GM12878 (cell line): ENCODE results near the gene ZNF385D. TPM values are rescaled to one million over a fixed set of nuclear protein-coding genes. Genes with fewer than 3 reads are reported as not detected.

ENCODE experiments used
- ATAC-seq: fragments of 200-7000 bp; cut with Tn5 transposase; 3 replicates; pipeline ENCODE4 v1.9.1; 2020; ENCODE audit warnings: mild to moderate bottlenecking, moderate library complexity
- BruUV-seq: library from RNA; stranded (reverse); fragments of 400-500 nt; replicated peaks from 2 replicates; lab custom pipeline; 2021; lab: Mats Ljungman, UMichigan
- CTCF ChIA-PET: fragments of 300-600 bp; sonication (Branson Sonifier 250); formaldehyde crosslinking; extraction: SDS; loops from one replicate; lab custom pipeline; 2021; ENCODE audit warnings: inconsistent platforms; lab: Yijun Ruan, JAX
- POLR2A ChIA-PET: fragments of 350-600 bp; formaldehyde crosslinking; extraction: SDS; loops from one replicate; lab custom pipeline; 2021; ENCODE audit warnings: inconsistent platforms; lab: Charles Lee
- RAD21 ChIA-PET: fragments of 300-600 bp; sonication (Branson Sonifier 250); formaldehyde crosslinking; loops from one replicate; lab custom pipeline; 2023; ENCODE audit warnings: antibody characterized with exemption; ENCODE audit not compliant: unreplicated experiment; lab: Charles Lee
- SMC1A ChIA-PET: fragments of 300-600 bp; sonication (Branson Sonifier 250); formaldehyde crosslinking; loops from one replicate; lab custom pipeline; 2023; ENCODE audit not compliant: unreplicated experiment, uncharacterized antibody; lab: Charles Lee
- DNase-seq: peaks from one replicate; pipeline ENCODE4 v3.0.0-alpha.2; 2011; ENCODE audit warnings: low read depth, low spot score
- FAIRE-seq: peaks from 3 replicates; lab custom pipeline; 2011; peaks lifted over from hg19 to GRCh38; lab: Jason Lieb, UNC
- H2AFZ ChIP-seq: 2 replicates; pipeline ENCODE4 v1.6.0; 2011; ENCODE audit warnings: low read depth, low read length, control low read depth; ENCODE audit not compliant: control insufficient read depth
- H3K27ac ChIP-seq: 2 replicates; pipeline ENCODE4 v1.5.1; 2011; ENCODE audit warnings: control low read depth; ENCODE audit not compliant: control insufficient read depth, insufficient read depth
- H3K27me3 ChIP-seq, 2 experiments: replicated peaks in 1 of 2; 2 replicates each; pipeline versions ENCODE4 v1.6.0 to v1.6.1; 2011; ENCODE audit warnings: low read length in 1 of 2; ENCODE audit not compliant: control insufficient read depth in 2 of 2, insufficient read depth in 2 of 2
- H3K36me3 ChIP-seq, 2 experiments: 2 replicates each; pipeline ENCODE4 v1.5.1; 2011; ENCODE audit warnings: low read length in 1 of 2; ENCODE audit not compliant: control insufficient read depth in 2 of 2, insufficient read depth in 2 of 2
- H3K4me1 ChIP-seq: 2 replicates; pipeline ENCODE4 v1.6.1; 2011; ENCODE audit warnings: mild to moderate bottlenecking, low read length, moderate library complexity, mixed read lengths; ENCODE audit not compliant: control insufficient read depth, insufficient read depth
- H3K4me2 ChIP-seq: 2 replicates; pipeline ENCODE4 v1.6.0; 2011; ENCODE audit warnings: control low read depth; ENCODE audit not compliant: control insufficient read depth, insufficient read depth
- H3K4me3 ChIP-seq: fragments of 200-600 bp; sonication (generic); 2 replicates; pipeline ENCODE4 v1.5.1; 2016
- H3K79me2 ChIP-seq: 2 replicates; pipeline ENCODE4 v1.6.0; 2011; ENCODE audit warnings: low read length; ENCODE audit not compliant: control insufficient read depth, insufficient read depth
- H3K9ac ChIP-seq: 2 replicates; pipeline ENCODE4 v1.8.0; 2011; ENCODE audit warnings: low read length, control low read depth, mixed read lengths; ENCODE audit not compliant: control insufficient read depth, insufficient read depth
- H3K9me3 ChIP-seq: replicated peaks from 3 replicates; pipeline ENCODE4 v1.5.1; 2011; ENCODE audit warnings: mild to moderate bottlenecking, low read length; ENCODE audit not compliant: control insufficient read depth, insufficient read depth
- H4K20me1 ChIP-seq: 2 replicates; pipeline ENCODE4 v1.6.0; 2011; ENCODE audit not compliant: control insufficient read depth, insufficient read depth
- CHD1 ChIP-seq: IDR thresholded peaks from 2 replicates; pipeline ENCODE4 v1.6.1; 2012; ENCODE audit warnings: low read depth, low read length, improper control_type of control experiment
- ESRRA ChIP-seq: IDR thresholded peaks from 2 replicates; pipeline ENCODE4 v1.6.1; 2012; ENCODE audit warnings: mild to moderate bottlenecking, low read length, improper control_type of control experiment
- KLF5 ChIP-seq: fragments of 450-650 bp; IDR thresholded peaks from 2 replicates; pipeline ENCODE4 v1.6.1; 2014; ENCODE audit warnings: mild to moderate bottlenecking; ENCODE audit not compliant: partially characterized antibody
- LARP7 ChIP-seq: fragments of 450-650 bp; IDR thresholded peaks from 2 replicates; pipeline ENCODE4 v1.6.1; 2017; ENCODE audit warnings: mild to moderate bottlenecking
- NBN ChIP-seq: fragments of 450-650 bp; IDR thresholded peaks from 2 replicates; pipeline ENCODE4 v1.6.1; 2016
- PKNOX1 ChIP-seq: fragments of 450-650 bp; IDR thresholded peaks from 2 replicates; pipeline ENCODE4 v1.6.1; 2016; ENCODE audit warnings: mild to moderate bottlenecking
- PML ChIP-seq: IDR thresholded peaks from 2 replicates; pipeline ENCODE4 v1.6.1; 2012; ENCODE audit warnings: low read length, inconsistent platforms
- SIN3A ChIP-seq: IDR thresholded peaks from 2 replicates; pipeline ENCODE4 v1.6.1; 2012; ENCODE audit warnings: low read depth, low read length, improper control_type of control experiment
- SUZ12 ChIP-seq: fragments of 200-600 bp; sonication (generic); IDR thresholded peaks from one replicate; pipeline ENCODE4 v1.6.1; 2018; ENCODE audit warnings: antibody characterized with exemption, mild to moderate bottlenecking; ENCODE audit not compliant: unreplicated experiment
- USF2 ChIP-seq: IDR thresholded peaks from 2 replicates; pipeline ENCODE4 v1.6.1; 2011; ENCODE audit warnings: low read depth, low read length, improper control_type of control experiment, borderline replicate concordance
- ZNF217 ChIP-seq: fragments of 450-650 bp; IDR thresholded peaks from 2 replicates; pipeline ENCODE4 v1.6.1; 2017; ENCODE audit warnings: antibody characterized with exemption, mild to moderate bottlenecking
- WGBS: methylation state at CpG from one replicate; pipeline ENCODE4 v1.1.6; 2016; ENCODE audit warnings: low lambda C conversion rate; ENCODE audit not compliant: insufficient replicate concordance, insufficient coverage; ENCODE audit errors: missing lambda C conversion rate; 5-methylcytosine and 5-hydroxymethylcytosine counted together
- in situ Hi-C: fragments of 300-500 bp; cut with MboI; formaldehyde crosslinking; loops from 9 replicates; pipeline ENCODE4 v1.14.3; 2018; ENCODE audit warnings: mixed read lengths
- intact Hi-C: fragments of 100-400 bp; cut with micrococcal nuclease; formaldehyde crosslinking; loops from one replicate; pipeline ENCODE4 v1.14.2; 2022; ENCODE audit not compliant: unreplicated experiment
- polyA plus RNA-seq, 11 experiments: library from polyadenylated mRNA; depleted of rRNA in 4 of 11; unstranded in 6 of 11; stranded (reverse) in 5 of 11; fragments of >200 nt; fragmentation: Nextera tagmentation in 4 of 11; fragmentation: Illumina TruSeq in 1 of 11; extraction: Ambion mirVana in 4 of 11; extraction: Trizol in 1 of 11; gene quantifications; 1 replicate in 1 of 11; 2 replicates in 10 of 11; pipeline versions ENCODE4 v1.2.1 to v1.2.3, GENCODE V29; 2011 to 2016; ENCODE audit warnings: inconsistent platforms in 2 of 11, missing spikeins in 2 of 11, low read depth in 1 of 11
- total RNA-seq, 4 experiments: library from RNA; depleted of rRNA in 3 of 4; stranded (reverse); fragments of >200 nt in 3 of 4; fragmentation: Illumina TruSeq in 1 of 4; extraction: Trizol in 1 of 4; gene quantifications; 2 replicates each; pipeline versions ENCODE4 v1.2.1 to v1.2.3, GENCODE V29; 2013 to 2021
- TF ChIP-seq, protein P1 (sequence below): fragments of 450-650 bp; IDR thresholded peaks from 2 replicates; pipeline ENCODE4 v1.6.1; 2018; ENCODE audit warnings: mild to moderate bottlenecking, low read depth, moderate library complexity; ENCODE audit not compliant: partially characterized antibody
- TF ChIP-seq, protein P2 (sequence below): fragments of 450-650 bp; conservative IDR thresholded peaks from 2 replicates; pipeline ENCODE4 v1.6.1; 2017; ENCODE audit warnings: mild to moderate bottlenecking, moderate library complexity
- TF ChIP-seq, protein P3 (sequence below): IDR thresholded peaks from 2 replicates; pipeline ENCODE4 v1.6.1; 2011; ENCODE audit warnings: borderline replicate concordance, low read depth, mild to moderate bottlenecking, moderate library complexity, mixed read lengths, low read length; ENCODE audit not compliant: insufficient read depth; ENCODE audit errors: extremely low read length
- TF ChIP-seq, protein P4 (sequence below): fragments of 450-650 bp; IDR thresholded peaks from 2 replicates; pipeline ENCODE4 v1.6.1; 2016; ENCODE audit warnings: mild to moderate bottlenecking

Gene ZNF385D
- total and polyA plus RNA-seq, 10 of the 15 experiments (the other 5 are each of a cell fraction or from before 2014, with no cell fraction given) = 0.01 to 0.62 (median 0.18) TPM; not detected in 5

- H3K4me1 ChIP-seq = no peaks in the 10 kb centered on the region
- TF ChIP-seq CHD1 (no peak), USF2 (no peak), LARP7 (no peak), SUZ12 (no peak), NBN (no peak), PKNOX1 (no peak), PML (no peak), ZNF217 (no peak), ESRRA (no peak), SIN3A (no peak), KLF5 (no peak)
- TF ChIP-seq, protein P1, sequence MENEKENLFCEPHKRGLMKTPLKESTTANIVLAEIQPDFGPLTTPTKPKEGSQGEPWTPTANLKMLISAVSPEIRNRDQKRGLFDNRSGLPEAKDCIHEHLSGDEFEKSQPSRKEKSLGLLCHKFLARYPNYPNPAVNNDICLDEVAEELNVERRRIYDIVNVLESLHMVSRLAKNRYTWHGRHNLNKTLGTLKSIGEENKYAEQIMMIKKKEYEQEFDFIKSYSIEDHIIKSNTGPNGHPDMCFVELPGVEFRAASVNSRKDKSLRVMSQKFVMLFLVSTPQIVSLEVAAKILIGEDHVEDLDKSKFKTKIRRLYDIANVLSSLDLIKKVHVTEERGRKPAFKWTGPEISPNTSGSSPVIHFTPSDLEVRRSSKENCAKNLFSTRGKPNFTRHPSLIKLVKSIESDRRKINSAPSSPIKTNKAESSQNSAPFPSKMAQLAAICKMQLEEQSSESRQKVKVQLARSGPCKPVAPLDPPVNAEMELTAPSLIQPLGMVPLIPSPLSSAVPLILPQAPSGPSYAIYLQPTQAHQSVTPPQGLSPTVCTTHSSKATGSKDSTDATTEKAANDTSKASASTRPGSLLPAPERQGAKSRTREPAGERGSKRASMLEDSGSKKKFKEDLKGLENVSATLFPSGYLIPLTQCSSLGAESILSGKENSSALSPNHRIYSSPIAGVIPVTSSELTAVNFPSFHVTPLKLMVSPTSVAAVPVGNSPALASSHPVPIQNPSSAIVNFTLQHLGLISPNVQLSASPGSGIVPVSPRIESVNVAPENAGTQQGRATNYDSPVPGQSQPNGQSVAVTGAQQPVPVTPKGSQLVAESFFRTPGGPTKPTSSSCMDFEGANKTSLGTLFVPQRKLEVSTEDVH = no peak
- TF ChIP-seq, protein P2, sequence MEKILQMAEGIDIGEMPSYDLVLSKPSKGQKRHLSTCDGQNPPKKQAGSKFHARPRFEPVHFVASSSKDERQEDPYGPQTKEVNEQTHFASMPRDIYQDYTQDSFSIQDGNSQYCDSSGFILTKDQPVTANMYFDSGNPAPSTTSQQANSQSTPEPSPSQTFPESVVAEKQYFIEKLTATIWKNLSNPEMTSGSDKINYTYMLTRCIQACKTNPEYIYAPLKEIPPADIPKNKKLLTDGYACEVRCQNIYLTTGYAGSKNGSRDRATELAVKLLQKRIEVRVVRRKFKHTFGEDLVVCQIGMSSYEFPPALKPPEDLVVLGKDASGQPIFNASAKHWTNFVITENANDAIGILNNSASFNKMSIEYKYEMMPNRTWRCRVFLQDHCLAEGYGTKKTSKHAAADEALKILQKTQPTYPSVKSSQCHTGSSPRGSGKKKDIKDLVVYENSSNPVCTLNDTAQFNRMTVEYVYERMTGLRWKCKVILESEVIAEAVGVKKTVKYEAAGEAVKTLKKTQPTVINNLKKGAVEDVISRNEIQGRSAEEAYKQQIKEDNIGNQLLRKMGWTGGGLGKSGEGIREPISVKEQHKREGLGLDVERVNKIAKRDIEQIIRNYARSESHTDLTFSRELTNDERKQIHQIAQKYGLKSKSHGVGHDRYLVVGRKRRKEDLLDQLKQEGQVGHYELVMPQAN = no peak
- TF ChIP-seq, protein P3, sequence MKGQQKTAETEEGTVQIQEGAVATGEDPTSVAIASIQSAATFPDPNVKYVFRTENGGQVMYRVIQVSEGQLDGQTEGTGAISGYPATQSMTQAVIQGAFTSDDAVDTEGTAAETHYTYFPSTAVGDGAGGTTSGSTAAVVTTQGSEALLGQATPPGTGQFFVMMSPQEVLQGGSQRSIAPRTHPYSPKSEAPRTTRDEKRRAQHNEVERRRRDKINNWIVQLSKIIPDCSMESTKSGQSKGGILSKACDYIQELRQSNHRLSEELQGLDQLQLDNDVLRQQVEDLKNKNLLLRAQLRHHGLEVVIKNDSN = no peak
- TF ChIP-seq, protein P4, sequence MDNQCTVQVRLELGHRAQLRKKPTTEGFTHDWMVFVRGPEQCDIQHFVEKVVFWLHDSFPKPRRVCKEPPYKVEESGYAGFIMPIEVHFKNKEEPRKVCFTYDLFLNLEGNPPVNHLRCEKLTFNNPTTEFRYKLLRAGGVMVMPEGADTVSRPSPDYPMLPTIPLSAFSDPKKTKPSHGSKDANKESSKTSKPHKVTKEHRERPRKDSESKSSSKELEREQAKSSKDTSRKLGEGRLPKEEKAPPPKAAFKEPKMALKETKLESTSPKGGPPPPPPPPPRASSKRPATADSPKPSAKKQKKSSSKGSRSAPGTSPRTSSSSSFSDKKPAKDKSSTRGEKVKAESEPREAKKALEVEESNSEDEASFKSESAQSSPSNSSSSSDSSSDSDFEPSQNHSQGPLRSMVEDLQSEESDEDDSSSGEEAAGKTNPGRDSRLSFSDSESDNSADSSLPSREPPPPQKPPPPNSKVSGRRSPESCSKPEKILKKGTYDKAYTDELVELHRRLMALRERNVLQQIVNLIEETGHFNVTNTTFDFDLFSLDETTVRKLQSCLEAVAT = no peak
- intact Hi-C loops (no loop called here), in situ Hi-C loops (no loop called here)
- H3K9me3 ChIP-seq = no peaks in the 10 kb centered on the region
- FAIRE-seq (no peak), DNase-seq (no peak), ATAC-seq (no peak; the same call in 1 of the 3 replicates)
- H3K4me3 ChIP-seq = no peak overlapping the region
- H2AFZ ChIP-seq = no peak overlapping the region
- CTCF ChIA-PET = interaction anchor here (2.1 kb wide), 2 partner anchors 19 to 21 kb away, joined by 4 to 9 read pairs; no protein-coding TSS in a partner anchor
- no peaks in the 10 kb centered on the region for H4K20me1 ChIP-seq
- no peak overlapping the region for H3K4me2 ChIP-seq
- no peak overlapping the region for H3K27ac ChIP-seq
- RAD21 ChIA-PET = interaction anchor here (0.8 to 2.6 kb wide), 3 partner anchors 14 to 241 kb away, joined by 5 to 12 read pairs (median 6); no protein-coding TSS in a partner anchor
- SMC1A ChIA-PET = interaction anchor here (0.6 to 4.3 kb wide), 6 partner anchors 9 to 1360 kb away, joined by 3 to 29 read pairs (median 5); no protein-coding TSS in a partner anchor
- POLR2A ChIA-PET = interaction anchor here (0.5 kb wide), 1 partner anchor 24 kb away, joined by 6 read pairs; no protein-coding TSS in a partner anchor
- BruUV-seq = no TSS peak
- no peaks in the 10 kb centered on the region for H3K36me3 ChIP-seq
- H3K9ac ChIP-seq = no peak overlapping the region
- no peaks in the 10 kb centered on the region for H3K79me2 ChIP-seq
- H3K27me3 ChIP-seq = no peaks in the 10 kb centered on the region
- 38% methylated on average over 4 of the region's 4 CpGs for WGBS
These were observed 287.7 kb downstream of the ZNF385D start for GRCh38 chr3:21463319-21463718.
